H1 (cell line): Measurements from ENCODE around the gene ANO2. TPM values are rescaled to one million over a fixed set of nuclear protein-coding genes. Genes with fewer than 3 reads are reported as not detected.

Experiments
- PHF8 ChIP-seq: fragments of 200-600 bp; sonication (generic); conservative IDR thresholded peaks from 2 replicates; pipeline ENCODE4 v1.7.1; 2012; ENCODE audit warnings: low read depth, mild to moderate bottlenecking, inconsistent platforms, low read length, moderate library complexity
- RNF2 ChIP-seq: fragments of 200-900, 300-1000 bp; sonication (generic); IDR thresholded peaks from 2 replicates; pipeline ENCODE4 v1.7.1; 2016; ENCODE audit warnings: borderline replicate concordance, low read depth, mild to moderate bottlenecking, antibody characterized with exemption, low read length; ENCODE audit not compliant: poor library complexity, severe bottlenecking; ENCODE audit errors: missing control alignments
- RXRA ChIP-seq: IDR thresholded peaks from 2 replicates; pipeline ENCODE4 v1.6.1; 2011; ENCODE audit warnings: low read depth, mild to moderate bottlenecking, low read length, moderate library complexity; ENCODE audit not compliant: insufficient read depth
- SIRT6 ChIP-seq: IDR thresholded peaks from one replicate; pipeline ENCODE4 v1.7.1; 2012; ENCODE audit warnings: low read length, inconsistent platforms
- SIX5 ChIP-seq: IDR thresholded peaks from 2 replicates; pipeline ENCODE4 v1.6.1; 2011; ENCODE audit warnings: mild to moderate bottlenecking, low read depth, low read length
- TEAD4 ChIP-seq: IDR thresholded peaks from 2 replicates; pipeline ENCODE4 v1.6.1; 2012; ENCODE audit warnings: low read depth, low read length, inconsistent platforms, mixed read lengths
- ZNF274 ChIP-seq: IDR thresholded peaks from 2 replicates; pipeline ENCODE4 v1.7.0; 2012; ENCODE audit warnings: low read length, borderline replicate concordance; ENCODE audit errors: extremely low read depth
- polyA plus RNA-seq, 7 experiments: library from polyadenylated mRNA; depleted of rRNA in 3 of 7; stranded (reverse) in 5 of 7; unstranded in 2 of 7; fragments of >200 nt in 5 of 7; fragments of 200-250 nt in 2 of 7; gene quantifications; 1 replicate in 5 of 7; 2 replicates in 1 of 7; 4 replicates in 1 of 7; pipeline versions ENCODE4 v1.2.1 to v1.2.3, GENCODE V29; 2011 to 2013; ENCODE audit warnings: missing spikeins in 2 of 7, mixed read lengths in 2 of 7
- total RNA-seq: library from RNA; stranded (reverse); fragmentation: NEBNext Ultra II Directional; extraction: Animal tissue kit (Norgen Biotek cat#: 25700); gene quantifications from 2 replicates; pipeline ENCODE4 v1.2.1, GENCODE V29; 2021

The ANO2 gene
- total and polyA plus RNA-seq, 2 of the 8 experiments (the other 6 are each of a cell fraction or from before 2014, with no cell fraction given) = 1.9 to 5.5 TPM

DNA sequence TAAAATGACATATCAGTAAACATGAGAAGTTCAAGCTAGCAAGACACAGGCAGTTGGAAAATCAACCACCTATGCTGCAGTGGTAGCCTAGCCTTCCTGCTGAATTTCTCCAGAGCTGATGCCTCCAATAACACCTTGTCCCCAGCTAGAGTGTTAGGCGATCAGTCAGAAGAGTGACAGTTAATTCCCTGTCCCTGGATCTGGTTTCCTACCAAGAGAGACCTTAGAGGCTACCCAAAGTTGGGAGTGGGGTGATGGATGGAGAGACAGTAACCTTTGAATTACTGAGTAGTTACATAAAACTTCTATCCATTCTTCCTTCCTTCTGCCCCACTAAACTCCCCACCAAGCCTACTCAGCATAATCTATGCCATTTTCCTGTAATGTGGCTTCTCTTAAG is 1.9 kb upstream of the ANO2 start (continued):
- TF ChIP-seq RXRA (no peak), TEAD4 (no peak), SIRT6 (no peak), PHF8 (no peak), ZNF274 (no peak), RNF2 (no peak), SIX5 (no peak)
- TF ChIP-seq, all 59 proteins: peak for 0
